Measurements from ENCODE around the gene PNPLA5.
A peak's percentile ranks its signal among the peaks of the same experiment; 100 is the strongest.

Gene PNPLA5

DNA sequence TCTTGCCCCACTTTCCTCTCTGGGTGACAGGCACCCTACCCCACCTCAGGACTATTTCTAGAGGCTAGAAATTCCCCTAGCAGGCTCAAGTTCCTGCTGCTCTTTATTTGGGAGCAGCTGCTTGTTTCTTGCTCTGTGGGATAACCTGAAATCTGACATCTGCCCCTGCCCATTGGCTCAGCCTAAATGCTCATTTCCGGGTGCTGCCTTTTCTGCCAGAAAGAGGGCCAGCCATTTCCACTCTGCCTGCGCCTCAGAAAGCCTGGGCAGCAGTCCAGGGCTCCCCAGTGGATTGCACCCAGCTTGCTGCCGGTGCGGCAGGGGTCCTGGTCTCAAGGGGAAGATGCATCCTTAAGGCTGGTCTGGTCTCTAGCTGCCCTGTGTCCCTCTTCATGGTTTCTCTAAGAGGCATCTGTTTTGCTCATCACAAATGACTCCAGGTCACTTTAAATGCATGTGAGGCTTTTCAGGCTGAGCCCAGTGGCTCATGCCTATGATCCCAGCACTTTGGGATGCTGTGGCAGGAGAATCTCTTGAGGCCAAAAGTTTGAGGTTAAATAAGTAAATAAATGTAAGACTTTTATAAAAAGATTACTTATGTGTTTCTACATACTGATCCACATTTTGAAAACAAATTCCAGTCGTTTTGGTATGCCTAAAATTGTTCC, 10.3 kb upstream of the PNPLA5 start:
- DNase-seq = peak; percentile 37

- DNase-seq = no peak
Observed at GRCh38 chr22:43900206-43900605, 8.4 kb upstream of the PNPLA5 start.

GRCh38 chr22:43897751-43898261, 6.0 kb upstream of the PNPLA5 start:
- no peak for DNase-seq

DNA sequence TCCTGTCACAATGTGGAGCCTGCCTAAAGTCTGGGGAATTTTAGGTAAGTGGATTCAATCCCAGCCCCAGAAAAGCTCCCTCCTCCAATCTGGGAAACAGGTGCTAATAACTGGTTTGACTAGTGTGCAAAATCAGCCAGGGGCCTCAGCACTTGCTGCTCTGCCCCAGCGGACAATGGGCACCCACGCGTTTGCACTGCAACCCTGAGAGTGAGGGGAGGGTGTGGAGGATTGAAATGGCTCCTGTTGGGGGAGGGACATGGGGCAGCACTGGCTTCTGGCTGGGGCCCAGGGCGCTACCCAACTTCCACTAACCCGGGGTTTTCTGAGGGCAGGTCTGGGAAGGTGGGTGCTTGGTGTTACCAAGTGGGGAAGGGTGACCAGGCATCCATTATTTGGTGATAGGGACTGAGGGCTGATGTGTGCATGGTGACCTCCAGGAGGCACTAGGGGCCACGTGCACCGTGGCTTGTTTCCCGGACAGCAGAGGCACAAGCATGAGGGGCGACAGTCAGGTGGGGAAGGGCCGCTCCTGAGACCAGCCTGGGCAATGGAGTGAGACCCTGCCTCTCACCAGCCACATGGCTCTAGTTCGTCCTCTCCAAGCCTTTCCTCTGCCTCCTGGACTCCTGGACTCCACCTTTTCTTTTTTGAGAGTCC, 4.3 kb upstream of the PNPLA5 start:
- DNase-seq = no peak

GRCh38 chr22:43894122-43894521, 2.3 kb upstream of the PNPLA5 start:
- no peak for DNase-seq

DNA sequence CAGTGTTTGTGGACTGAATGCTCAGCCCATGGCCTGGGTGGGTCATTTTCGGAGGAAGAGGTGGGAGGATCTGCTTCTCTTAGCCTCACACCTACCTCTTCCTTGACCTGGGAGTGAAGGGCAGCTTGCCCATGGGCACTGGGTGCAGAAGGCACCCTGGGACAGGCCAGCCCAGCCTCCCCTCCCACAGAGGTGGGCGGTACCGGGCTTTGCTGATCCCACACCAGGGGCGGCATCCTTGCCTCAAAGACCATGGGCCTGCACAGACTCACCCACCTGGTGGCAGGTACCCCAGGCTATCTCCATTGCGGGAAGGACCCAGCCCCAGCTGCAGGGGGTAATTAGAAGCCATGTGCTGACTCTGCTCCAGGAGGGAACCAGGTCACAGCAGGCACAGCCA, 1.5 kb upstream of the PNPLA5 start:
- DNase-seq = no peak

DNA sequence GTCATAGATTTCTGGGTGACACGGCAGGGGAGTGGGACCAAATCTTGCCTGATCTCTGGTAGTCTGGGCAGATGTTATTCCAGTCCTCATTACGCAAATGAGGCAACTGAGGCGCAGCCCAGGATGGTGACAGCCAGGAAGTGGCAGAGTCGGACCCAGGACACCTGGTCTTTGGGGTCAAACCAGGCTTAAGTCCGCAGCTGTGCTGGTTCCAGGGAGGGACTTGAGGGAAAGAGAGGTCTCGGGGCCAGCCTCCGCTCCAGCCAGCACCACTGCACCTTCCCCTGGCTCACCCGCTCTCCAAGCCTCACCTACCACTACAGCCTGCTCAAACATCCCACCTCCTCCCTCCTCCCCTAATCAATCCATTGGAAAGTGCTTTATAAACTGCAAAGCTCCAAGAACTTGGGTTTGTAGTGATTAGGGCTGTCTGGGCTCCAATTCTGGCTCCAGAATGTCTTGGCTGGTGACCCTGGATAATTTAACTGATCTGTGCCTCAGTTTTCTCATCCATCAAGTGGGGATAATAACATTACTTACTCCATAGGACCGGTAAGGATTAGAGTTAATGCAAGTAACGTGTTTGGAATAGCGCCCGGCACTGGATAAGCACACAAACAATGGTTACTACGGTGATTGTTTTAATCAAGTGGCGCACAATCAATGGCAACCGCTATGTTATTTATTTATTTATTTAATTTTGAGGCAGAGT, 526 bp upstream of the PNPLA5 start:
- DNase-seq = no peak

DNA sequence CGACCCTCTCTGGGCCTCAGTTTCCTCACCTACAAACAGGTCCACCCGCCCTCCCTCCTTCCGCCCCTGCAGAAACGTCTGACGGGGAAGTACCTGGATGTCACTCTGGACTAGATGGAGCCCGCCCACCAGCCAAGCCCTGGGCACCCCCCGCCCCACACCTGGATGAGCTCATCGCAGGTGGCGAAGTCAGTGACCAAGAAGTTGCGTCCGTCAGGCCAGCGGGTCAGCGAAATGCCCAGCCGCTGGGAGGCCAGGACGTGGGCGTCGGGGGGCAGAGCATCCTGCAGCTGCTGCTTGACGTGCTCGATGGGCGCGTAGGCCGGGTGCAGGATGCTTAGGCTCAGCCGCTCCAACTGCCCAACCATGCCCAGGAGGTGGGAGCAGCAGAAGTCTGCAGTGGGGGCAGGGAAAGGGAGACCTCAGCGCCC, 897 bp downstream of the PNPLA5 start:
- DNase-seq = no peak

DNA sequence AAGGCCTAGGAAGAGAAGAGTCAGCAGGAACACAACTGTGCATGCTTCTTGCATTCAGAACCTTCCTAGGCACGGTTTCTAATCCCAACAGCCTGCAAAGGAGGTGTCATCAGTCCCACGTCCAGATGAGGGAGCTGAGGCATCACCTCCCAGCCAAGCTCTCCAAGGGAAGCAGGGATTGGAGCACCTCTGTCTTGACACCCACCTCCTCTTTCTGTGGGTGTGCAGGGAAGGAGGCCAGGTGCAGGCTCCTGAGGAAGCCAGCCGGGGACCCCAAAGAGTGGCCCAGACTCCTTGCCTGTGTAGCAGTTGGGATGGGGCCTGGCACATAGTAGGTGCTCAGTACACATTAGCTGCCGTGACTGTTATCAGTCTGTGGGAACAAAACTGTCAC, 2.0 kb downstream of the PNPLA5 start:
- no peak for DNase-seq

GRCh38 chr22:43889201-43889859, 2.5 kb downstream of the PNPLA5 start:
- no peak for DNase-seq

GRCh38 chr22:43888740-43889139, 3.1 kb downstream of the PNPLA5 start:
- no peak for DNase-seq

- no peak for DNase-seq
Observed at GRCh38 chr22:43887391-43887790, 4.4 kb downstream of the PNPLA5 start.

GRCh38 chr22:43886231-43886630, 5.6 kb downstream of the PNPLA5 start:
- no peak for DNase-seq

GRCh38 chr22:43885786-43886185, 6.0 kb downstream of the PNPLA5 start:
- DNase-seq = no peak

DNA sequence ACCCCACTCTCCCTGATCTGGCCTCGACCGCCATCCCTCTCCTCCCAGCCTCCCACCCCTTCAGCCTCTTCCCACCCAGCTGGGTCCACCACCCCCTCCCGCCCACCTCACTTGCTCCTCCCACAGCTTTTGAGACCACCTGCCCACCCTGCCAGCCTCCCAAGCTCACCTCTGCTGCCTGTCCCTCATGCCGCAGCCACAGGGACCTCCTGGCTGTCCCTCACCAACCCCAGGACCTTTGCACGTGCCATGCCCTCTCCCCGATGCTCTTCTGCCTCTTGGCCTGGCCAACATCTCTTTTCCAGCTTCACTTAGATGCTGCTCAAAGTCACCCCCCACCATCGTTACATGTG, 6.5 kb downstream of the PNPLA5 start:
- no peak for DNase-seq

DNA sequence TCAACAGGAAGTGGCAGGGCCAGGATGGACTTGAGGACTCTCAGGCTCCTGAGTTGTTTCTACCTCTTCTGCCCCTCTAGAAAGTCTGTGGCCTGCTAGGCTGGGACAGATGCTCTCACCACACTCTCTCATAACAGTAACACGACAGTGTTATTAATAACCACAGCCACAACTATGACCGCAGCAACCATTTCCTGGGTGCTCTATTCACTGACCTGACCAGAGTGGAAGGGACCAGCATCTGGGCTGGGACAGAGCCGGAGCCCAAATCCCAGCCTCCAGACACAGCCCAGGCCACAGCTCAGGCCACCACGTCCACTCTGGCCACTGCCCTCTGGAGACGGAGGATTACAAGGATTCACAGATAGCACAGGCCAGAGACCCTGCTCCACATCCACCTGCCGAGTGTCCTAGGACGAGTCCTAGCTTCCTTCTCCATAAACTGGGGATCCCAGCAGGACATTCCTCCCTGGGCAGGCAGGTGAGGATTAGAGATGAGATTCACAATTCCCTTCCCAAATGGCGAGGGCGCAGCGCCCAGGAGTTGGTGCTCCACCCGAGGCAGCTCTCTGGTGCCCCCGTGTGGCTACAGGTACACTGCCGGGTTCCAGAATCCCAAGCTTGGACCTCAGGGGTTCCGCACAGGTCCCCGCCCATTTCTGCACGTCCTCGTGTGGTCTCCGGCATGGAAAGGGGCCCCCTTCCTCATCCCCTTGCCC, 7.1 kb downstream of the PNPLA5 start:
- peak; percentile 69 for DNase-seq

DNA sequence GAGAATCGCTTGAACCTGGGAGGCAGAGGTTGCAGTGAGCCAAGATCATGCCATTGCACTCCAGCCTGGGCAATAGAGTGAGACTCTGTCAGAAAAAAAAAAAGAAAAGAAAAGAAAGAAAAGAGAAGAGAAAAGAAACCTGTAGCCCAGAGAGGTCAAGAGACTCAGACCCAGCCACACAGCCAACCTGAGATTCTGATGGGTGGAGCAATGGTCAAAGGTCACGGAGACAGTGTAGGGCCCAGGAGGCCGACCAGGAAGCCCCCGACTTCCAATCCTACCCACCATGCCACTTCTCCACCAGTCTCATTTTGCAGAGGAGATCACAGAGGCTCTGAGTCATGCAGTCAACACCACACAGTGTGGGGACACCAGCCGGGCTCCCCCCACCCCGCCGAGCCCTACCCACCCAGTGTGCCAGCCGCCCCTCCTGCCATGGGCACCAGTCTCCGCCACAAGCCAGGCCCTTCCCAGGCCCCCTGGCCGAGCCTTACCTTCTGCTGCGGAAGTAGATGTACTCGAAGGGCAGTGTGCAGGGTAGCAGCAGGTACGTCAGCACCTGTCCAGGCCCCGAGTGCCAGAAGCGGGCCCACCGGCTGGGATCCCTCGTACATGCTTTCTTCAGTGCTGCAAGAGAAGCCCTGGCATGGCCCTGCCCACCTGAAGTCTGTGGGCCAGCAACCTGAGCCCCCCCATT, 7.9 kb downstream of the PNPLA5 start:
- DNase-seq = no peak

DNA sequence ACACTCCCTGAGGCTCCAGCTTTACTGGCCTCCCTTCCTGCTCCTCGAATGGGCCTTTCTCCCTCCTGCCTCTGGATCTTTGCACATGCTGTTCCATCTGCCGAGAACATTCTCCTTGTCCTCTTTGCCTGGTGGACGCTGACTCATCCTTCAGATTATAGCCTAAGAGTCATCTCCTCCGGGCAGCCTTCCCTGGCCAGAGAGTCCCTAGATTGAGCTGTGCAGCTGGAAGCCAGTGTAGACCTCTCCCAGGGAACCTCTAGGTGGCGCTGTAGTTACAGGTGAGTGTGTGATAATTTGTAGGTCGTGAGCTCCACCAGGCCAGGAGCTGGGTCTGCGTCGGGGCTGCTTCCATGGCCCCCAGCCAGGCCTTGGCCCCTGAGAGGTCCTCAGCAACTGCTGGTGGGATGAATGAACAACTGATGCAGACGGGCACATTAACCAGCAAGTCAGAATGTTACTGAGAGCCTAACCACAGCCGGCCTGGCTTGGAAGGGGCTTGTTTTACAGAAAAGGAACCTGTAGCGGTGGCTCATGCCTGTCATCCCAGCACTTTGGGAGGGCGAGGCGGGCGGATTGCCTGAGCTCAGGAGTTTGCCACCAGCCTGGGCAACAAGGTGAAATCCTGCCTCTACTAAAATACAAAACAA, 8.7 kb downstream of the PNPLA5 start:
- DNase-seq = peak; percentile 87

DNA sequence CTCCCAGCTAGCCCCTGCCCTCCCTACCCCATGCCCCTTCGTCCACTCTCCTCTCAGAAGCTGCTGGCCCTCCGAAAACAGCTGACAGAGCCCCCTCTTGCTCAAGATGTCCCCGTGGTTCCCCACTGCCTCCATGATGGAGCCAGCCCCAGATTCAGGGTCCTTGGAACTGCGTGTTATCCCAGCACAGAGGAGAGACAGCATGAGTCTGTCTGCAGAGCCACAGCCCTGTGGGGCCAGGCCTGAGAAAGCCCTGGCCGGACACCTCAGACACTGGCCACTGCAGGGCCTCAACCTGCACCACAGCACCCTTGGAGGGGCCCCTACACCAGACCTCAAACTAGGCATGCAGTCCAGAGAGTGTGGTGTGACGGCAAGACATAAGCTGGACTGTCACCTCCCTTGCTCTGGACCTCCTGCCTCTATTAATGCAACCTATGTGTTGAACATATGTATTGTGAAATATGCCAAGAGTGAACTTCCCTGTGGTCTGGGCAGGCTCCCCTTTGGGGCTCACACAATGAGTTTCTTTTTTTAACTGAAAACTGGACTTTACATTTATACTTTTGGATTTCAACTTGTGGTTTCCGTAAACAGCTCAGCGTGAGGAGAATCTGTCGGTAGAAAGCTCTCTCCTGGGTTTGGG, 9.6 kb downstream of the PNPLA5 start:
- no peak for DNase-seq

GRCh38 chr22:43881091-43882061, 10.4 kb downstream of the PNPLA5 start:
- DNase-seq = no peak

All from RPMI8226 (cell line).